H9 (cell line): ENCODE data around the gene NCKAP5L. TPM values are rescaled to one million over a fixed set of nuclear protein-coding genes. Genes with fewer than 3 reads are reported as not detected.

Experiments
- DNase-seq: peaks from one replicate; pipeline ENCODE4 v3.0.0-alpha.2; 2017
- H2AFZ ChIP-seq: one replicate; pipeline ENCODE4 v1.6.1; 2013; ENCODE audit warnings: mild to moderate bottlenecking, low read length, control low read depth, moderate library complexity
- H2AK5ac ChIP-seq: 2 replicates; pipeline ENCODE4 v1.6.1; 2013; ENCODE audit warnings: low read length, control low read depth, mixed read lengths; ENCODE audit not compliant: insufficient read length
- H2BK120ac ChIP-seq: one replicate; pipeline ENCODE4 v1.6.1; 2013; ENCODE audit warnings: low read depth, mild to moderate bottlenecking, low read length, control low read depth, inconsistent platforms; ENCODE audit not compliant: poor library complexity, severe bottlenecking
- H2BK12ac ChIP-seq: 2 replicates; pipeline ENCODE4 v1.6.1; 2013; ENCODE audit warnings: low read length, control low read depth, mixed read lengths, low read depth; ENCODE audit not compliant: insufficient read length
- H2BK15ac ChIP-seq: 2 replicates; pipeline ENCODE4 v1.6.1; 2013; ENCODE audit warnings: low read depth, low read length, control low read depth
- H2BK20ac ChIP-seq: one replicate; pipeline ENCODE4 v1.6.1; 2013; ENCODE audit warnings: low read depth, mild to moderate bottlenecking, low read length, control low read depth, inconsistent platforms; ENCODE audit not compliant: poor library complexity, severe bottlenecking
- H2BK5ac ChIP-seq: 2 replicates; pipeline ENCODE4 v1.6.1; 2013; ENCODE audit warnings: low read length, control low read depth, mixed read lengths; ENCODE audit not compliant: insufficient read length
- H3K14ac ChIP-seq: 2 replicates; pipeline ENCODE4 v1.6.1; 2013; ENCODE audit warnings: low read length, control low read depth; ENCODE audit not compliant: insufficient read depth
- H3K18ac ChIP-seq: 2 replicates; pipeline ENCODE4 v1.6.1; 2013; ENCODE audit warnings: low read depth, mild to moderate bottlenecking, mixed read lengths, low read length, control low read depth; ENCODE audit not compliant: insufficient read length
- H3K23ac ChIP-seq: 2 replicates; pipeline ENCODE4 v1.6.1; 2013; ENCODE audit warnings: low read length, control low read depth, mixed read lengths, low read depth; ENCODE audit not compliant: insufficient read length
- H3K23me2 ChIP-seq: 2 replicates; pipeline ENCODE4 v1.6.1; 2013; ENCODE audit warnings: low read depth, mild to moderate bottlenecking, mixed read lengths, low read length, control low read depth; ENCODE audit not compliant: insufficient read length, poor library complexity, severe bottlenecking
- H3K27ac ChIP-seq: 2 replicates; pipeline ENCODE4 v1.5.1; 2013; ENCODE audit warnings: low read length, control low read depth, mixed read lengths, low read depth; ENCODE audit not compliant: insufficient read length
- H3K27me3 ChIP-seq: 2 replicates; pipeline ENCODE4 v1.6.1; 2013; ENCODE audit warnings: low read length, control low read depth, inconsistent platforms; ENCODE audit not compliant: insufficient read depth
- H3K4ac ChIP-seq: 2 replicates; pipeline ENCODE4 v1.6.1; 2013; ENCODE audit warnings: low read depth, mild to moderate bottlenecking, control low read depth, inconsistent platforms, low read length, moderate library complexity
- H3K4me1 ChIP-seq: 2 replicates; pipeline ENCODE4 v1.6.1; 2013; ENCODE audit warnings: low read length, control low read depth, inconsistent platforms; ENCODE audit not compliant: insufficient read depth
- H3K4me2 ChIP-seq: 2 replicates; pipeline ENCODE4 v1.6.1; 2013; ENCODE audit warnings: low read length, control low read depth, mixed read lengths; ENCODE audit not compliant: insufficient read length, insufficient read depth
- H3K56ac ChIP-seq: 2 replicates; pipeline ENCODE4 v1.6.1; 2013; ENCODE audit warnings: low read depth, mild to moderate bottlenecking, mixed read lengths, low read length, control low read depth; ENCODE audit not compliant: insufficient read length
- H3K79me1 ChIP-seq: 2 replicates; pipeline ENCODE4 v1.6.1; 2013; ENCODE audit warnings: low read depth, mild to moderate bottlenecking, moderate library complexity, low read length, control low read depth, inconsistent platforms; ENCODE audit not compliant: insufficient read depth, poor library complexity, severe bottlenecking
- H3K79me2 ChIP-seq: 2 replicates; pipeline ENCODE4 v1.6.1; 2013; ENCODE audit warnings: low read length, control low read depth, inconsistent platforms; ENCODE audit not compliant: insufficient read depth
- H3K9ac ChIP-seq: 2 replicates; pipeline ENCODE4 v1.6.1; 2013; ENCODE audit warnings: low read length, control low read depth, mixed read lengths; ENCODE audit not compliant: insufficient read length; ENCODE audit errors: extremely low read depth
- H3K9me3 ChIP-seq: one replicate; pipeline ENCODE4 v1.6.1; 2013; ENCODE audit warnings: low read depth, low read length, inconsistent platforms; ENCODE audit not compliant: control insufficient read depth
- H3T11ph ChIP-seq: one replicate; pipeline ENCODE4 v1.6.1; 2013; ENCODE audit warnings: mild to moderate bottlenecking, low read length, control low read depth, inconsistent platforms
- H4K20me1 ChIP-seq: one replicate; pipeline ENCODE4 v1.6.1; 2013; ENCODE audit not compliant: control insufficient read depth, insufficient read length, insufficient read depth
- H4K5ac ChIP-seq: 2 replicates; pipeline ENCODE4 v1.6.1; 2013; ENCODE audit warnings: low read depth, mild to moderate bottlenecking, mixed read lengths, low read length, control low read depth; ENCODE audit not compliant: insufficient read length
- H4K8ac ChIP-seq: replicated peaks from 2 replicates; pipeline ENCODE4 v1.6.1; 2013; ENCODE audit warnings: low read length, control low read depth, mixed read lengths, low read depth; ENCODE audit not compliant: insufficient read length
- H4K91ac ChIP-seq: 2 replicates; pipeline ENCODE4 v1.6.1; 2013; ENCODE audit warnings: low read depth, mild to moderate bottlenecking, moderate library complexity, mixed read lengths, low read length, control low read depth; ENCODE audit not compliant: insufficient read length
- H3K27ac Mint-ChIP-seq, 3 experiments: 2 replicates in 2 of 3; 3 replicates in 1 of 3; pipeline ENCODE4 v1.8.0; 2020 to 2021; ENCODE audit warnings: mixed read lengths in 3 of 3, mild to moderate bottlenecking in 1 of 3, moderate library complexity in 1 of 3
- H3K27me3 Mint-ChIP-seq: 2 replicates; pipeline ENCODE4 v1.8.0; 2021; ENCODE audit warnings: low read depth, mild to moderate bottlenecking, moderate library complexity, mixed read lengths
- H3K36me3 Mint-ChIP-seq, 3 experiments: 2 replicates in 2 of 3; 3 replicates in 1 of 3; pipeline ENCODE4 v1.8.0; 2020 to 2021; ENCODE audit warnings: low read depth in 3 of 3, mixed read lengths in 3 of 3; ENCODE audit not compliant: insufficient read depth in 1 of 3
- H3K4me1 Mint-ChIP-seq, 2 experiments: 2 replicates each; pipeline ENCODE4 v1.8.0; 2020; ENCODE audit warnings: mixed read lengths in 2 of 2
- H3K4me3 Mint-ChIP-seq, 2 experiments: 2 replicates in 1 of 2; 3 replicates in 1 of 2; pipeline ENCODE4 v1.8.0; 2020 to 2021; ENCODE audit warnings: mild to moderate bottlenecking in 2 of 2, mixed read lengths in 2 of 2, moderate library complexity in 1 of 2
- H3K9me3 Mint-ChIP-seq, 2 experiments: 2 replicates in 1 of 2; 3 replicates in 1 of 2; pipeline ENCODE4 v1.8.0; 2020; ENCODE audit warnings: mild to moderate bottlenecking in 2 of 2, mixed read lengths in 2 of 2, moderate library complexity in 1 of 2
- WGBS: extraction: QIAGEN DNeasy Blood & Tissue Kit; methylation state at CpG from one replicate; pipeline ENCODE4 v1.1.7; 2013; ENCODE audit warnings: missing lambda C conversion rate, low lambda C conversion rate, mixed read lengths; ENCODE audit not compliant: insufficient read length; ENCODE audit errors: extremely low coverage; 5-methylcytosine and 5-hydroxymethylcytosine counted together
- total RNA-seq: library from RNA; stranded (reverse); gene quantifications from 2 replicates; pipeline ENCODE4 v1.2.1, GENCODE V29; 2021
- TF ChIP-seq, protein P1 (sequence below): fragments of 200-600 bp; sonication (generic); conservative IDR thresholded peaks from 3 replicates; pipeline ENCODE4 v1.8.0; 2021; ENCODE audit warnings: antibody characterized with exemption, mild to moderate bottlenecking

NCKAP5L gene
- total RNA-seq, 1 experiment from 2014 or later: 27.7 TPM

DNA sequence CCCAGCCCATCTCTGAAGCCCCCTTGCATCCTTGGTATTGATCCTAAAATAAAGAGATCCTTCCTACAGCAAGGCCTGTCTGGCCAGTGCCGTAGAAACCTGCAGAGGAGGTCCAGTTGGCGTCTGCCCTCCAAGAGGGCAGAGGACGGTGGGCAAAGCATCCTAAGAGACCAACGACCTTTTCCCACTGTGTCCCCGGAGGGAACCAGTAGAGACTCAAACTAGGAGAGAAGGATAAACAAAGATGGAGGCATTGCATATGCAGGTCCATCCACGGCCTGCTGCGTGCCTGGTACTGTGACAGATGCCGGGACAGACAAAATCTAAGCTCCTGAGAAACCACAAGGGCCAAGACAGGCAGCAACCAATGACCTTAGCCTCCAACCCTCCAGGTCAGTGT, 3.8 kb downstream of the NCKAP5L start:
- Histone ChIP-seq H3K9me3 (no peaks in the 10 kb centered on the region), H2AFZ (no peak overlapping the region), H3K4ac (no peak overlapping the region), H4K91ac (no peak overlapping the region), H3K79me2 (peaks cover 2% of the 10 kb centered on the region; the same call in 1 of the 2 replicates), H3K23ac (no peak overlapping the region), H4K8ac (no peak overlapping the region), H3K18ac (no peak overlapping the region), H2BK5ac (no peak overlapping the region), H2BK12ac (no peak overlapping the region), H3T11ph (no peak overlapping the region), H2BK120ac (no peak overlapping the region), H3K56ac (no peak overlapping the region), H4K5ac (no peak overlapping the region), H3K9ac (no peak overlapping the region), H3K79me1 (peaks cover 4% of the 10 kb centered on the region), H2AK5ac (no peak overlapping the region), H3K4me1 (peaks cover 2% of the 10 kb centered on the region), H3K27ac (no peak overlapping the region), H3K23me2 (peaks cover 16% of the 10 kb centered on the region), H4K20me1 (no peaks in the 10 kb centered on the region), H2BK20ac (no peak overlapping the region), H2BK15ac (no peak overlapping the region), H3K14ac (no peak overlapping the region), H3K27me3 (no peaks in the 10 kb centered on the region), H3K4me2 (no peak overlapping the region)
- DNase-seq: no peak
- Mint-ChIP-seq H3K27me3 (no peaks in the 10 kb centered on the region), H3K9me3 (no peaks in the 10 kb centered on the region; a peak in 1 of 5 replicates), H3K36me3 (peaks cover 13 to 14% (median 14%) of the 10 kb centered on the region in 3 experiments), H3K27ac (no peak overlapping the region), H3K4me1 (peaks cover 44 to 68% of the 10 kb centered on the region in 2 experiments), H3K4me3 (no peak overlapping the region; a peak in 1 of 5 replicates)
- TF ChIP-seq, protein P1, sequence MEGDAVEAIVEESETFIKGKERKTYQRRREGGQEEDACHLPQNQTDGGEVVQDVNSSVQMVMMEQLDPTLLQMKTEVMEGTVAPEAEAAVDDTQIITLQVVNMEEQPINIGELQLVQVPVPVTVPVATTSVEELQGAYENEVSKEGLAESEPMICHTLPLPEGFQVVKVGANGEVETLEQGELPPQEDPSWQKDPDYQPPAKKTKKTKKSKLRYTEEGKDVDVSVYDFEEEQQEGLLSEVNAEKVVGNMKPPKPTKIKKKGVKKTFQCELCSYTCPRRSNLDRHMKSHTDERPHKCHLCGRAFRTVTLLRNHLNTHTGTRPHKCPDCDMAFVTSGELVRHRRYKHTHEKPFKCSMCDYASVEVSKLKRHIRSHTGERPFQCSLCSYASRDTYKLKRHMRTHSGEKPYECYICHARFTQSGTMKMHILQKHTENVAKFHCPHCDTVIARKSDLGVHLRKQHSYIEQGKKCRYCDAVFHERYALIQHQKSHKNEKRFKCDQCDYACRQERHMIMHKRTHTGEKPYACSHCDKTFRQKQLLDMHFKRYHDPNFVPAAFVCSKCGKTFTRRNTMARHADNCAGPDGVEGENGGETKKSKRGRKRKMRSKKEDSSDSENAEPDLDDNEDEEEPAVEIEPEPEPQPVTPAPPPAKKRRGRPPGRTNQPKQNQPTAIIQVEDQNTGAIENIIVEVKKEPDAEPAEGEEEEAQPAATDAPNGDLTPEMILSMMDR: no peak
- WGBS: no CpG with 5 or more reads among the region's 8 CpGs
